Myocyte (in vitro differentiated cells): Measurements from ENCODE around the gene ERICH6. TPM values are rescaled to one million over a fixed set of nuclear protein-coding genes. Genes with fewer than 3 reads are reported as not detected.
"Not testable (repeated sequence)": the region's sequence is repeated elsewhere in the genome, so short reads cannot be mapped to it uniquely, and the experiment has no call there.

Experiments
- DNase-seq: peaks from one replicate; pipeline ENCODE4 v3.0.0-alpha.2; 2012; ENCODE audit warnings: low read depth
- total RNA-seq: library from RNA; depleted of rRNA; stranded (reverse); fragments of >200 nt; gene quantifications from 2 replicates; pipeline ENCODE4 v1.2.3, GENCODE V29; 2014

Gene ERICH6
- total RNA-seq, 1 donor from 2014 or later, result not detected

- DNase-seq, result no peak
These were observed 21.4 kb downstream of the ERICH6 start for GRCh38 chr3:150682279-150682678.

DNA sequence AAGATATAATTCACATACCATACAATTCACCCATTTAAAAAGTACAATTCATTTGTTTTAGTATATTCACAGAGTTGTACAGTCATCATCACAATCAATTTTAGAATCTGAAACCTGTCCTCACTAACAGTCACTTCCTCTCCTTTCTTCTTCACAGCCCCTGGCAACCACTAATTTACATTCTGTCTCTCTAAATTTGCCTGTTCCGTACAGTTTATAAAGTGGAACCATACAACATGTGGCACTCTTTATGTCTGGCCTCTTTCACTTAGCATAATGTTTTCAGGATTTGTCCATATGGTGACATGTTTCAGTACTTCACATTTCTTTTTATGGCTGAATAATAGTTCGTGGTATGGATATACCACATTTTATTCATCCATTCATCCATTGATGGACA is 22.7 kb downstream of the ERICH6 start:
- no peak for DNase-seq

DNA sequence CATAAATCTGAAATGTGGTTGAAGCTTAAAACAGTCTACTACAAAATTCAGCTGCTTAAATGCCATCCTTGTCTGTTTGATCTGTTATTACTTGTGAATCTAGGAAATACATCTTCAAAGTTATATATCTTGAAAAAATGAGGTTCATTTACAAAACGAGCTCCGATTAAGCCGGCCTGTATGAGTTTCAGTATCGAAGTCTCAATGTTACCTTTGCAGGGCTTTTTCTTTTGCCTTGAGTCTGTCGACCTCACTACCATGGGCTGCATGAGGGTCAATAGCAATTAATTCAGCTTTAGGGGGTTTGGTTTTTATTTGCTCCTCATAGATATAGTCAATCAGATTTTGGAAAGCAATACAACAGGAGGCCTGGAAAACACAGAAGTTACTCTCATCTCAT is 23.2 kb downstream of the ERICH6 start:
- DNase-seq, result no peak

DNA sequence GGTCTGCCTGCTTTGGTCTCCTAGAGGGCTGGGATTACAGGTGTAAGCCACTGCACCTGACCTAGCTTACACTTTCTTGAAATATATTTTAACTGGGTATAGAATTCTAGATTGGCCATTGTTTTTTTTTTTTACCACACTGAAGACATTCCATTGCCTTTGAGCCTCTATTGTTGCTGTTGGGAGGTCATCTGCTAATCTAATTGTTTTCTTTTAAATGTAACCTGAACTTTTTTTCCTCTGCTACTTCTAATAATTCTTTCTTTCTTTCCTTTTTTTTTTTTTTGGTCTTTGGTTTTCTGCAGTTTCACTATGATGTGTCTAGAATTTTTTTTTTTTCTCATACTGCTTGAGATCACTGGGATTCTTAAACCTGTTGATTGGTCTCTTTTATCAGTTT is 28.1 kb downstream of the ERICH6 start:
- no peak for DNase-seq

GRCh38 chr3:150673966-150674365 is 29.8 kb downstream of the ERICH6 start:
- no peak for DNase-seq

- DNase-seq, result no peak
These were observed 37.6 kb downstream of the ERICH6 start for GRCh38 chr3:150666167-150666566.

DNA sequence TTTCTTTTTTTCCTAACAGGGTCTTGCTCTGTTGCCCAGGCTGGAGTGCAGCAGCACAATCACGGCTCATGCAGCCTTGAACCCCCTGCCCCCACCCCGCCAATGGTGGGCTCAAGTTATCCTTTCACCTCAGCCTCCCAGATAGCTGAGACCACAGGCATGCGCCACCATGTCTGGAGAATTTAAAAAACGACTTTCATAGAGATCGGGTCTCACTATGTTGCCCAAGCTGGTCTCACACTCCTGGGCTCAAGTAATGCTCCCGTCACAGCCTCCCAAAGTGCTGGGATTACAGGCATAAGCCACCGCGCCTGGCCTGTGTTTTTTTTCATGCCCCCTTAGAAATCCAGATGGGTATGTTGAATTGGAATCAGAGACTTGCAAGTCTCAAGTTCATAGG is 40.3 kb downstream of the ERICH6 start:
- DNase-seq, result no peak

GRCh38 chr3:150662410-150663200 is 41.1 kb downstream of the ERICH6 start:
- no peak for DNase-seq

- no peak for DNase-seq
These were observed 47.4 kb downstream of the ERICH6 start for GRCh38 chr3:150656316-150656715.

DNA sequence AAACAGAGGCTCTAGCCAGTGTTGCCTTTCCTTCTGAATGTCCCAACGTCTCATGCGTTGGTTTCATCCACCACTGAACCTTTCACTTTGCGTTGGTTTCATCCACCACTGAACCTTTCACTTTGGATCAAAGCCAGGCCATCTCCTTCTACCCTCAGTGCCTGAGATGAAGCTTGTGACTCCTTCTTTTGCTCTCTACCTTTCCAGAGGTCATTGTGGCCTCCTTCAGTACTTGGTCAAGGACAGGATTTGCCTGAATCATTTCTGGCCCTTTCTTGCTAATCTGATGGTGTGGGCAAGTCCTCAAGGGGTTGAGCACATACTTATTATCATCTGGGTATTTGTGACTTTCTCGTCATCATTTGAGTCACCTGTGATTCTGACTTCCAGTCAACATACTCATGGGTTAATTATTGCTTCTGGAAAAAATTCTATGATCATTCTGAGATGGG is 50.6 kb downstream of the ERICH6 start:
- no peak for DNase-seq

GRCh38 chr3:150640256-150640655 is 63.5 kb downstream of the ERICH6 start:
- DNase-seq, result no peak

- peak; percentile 3 for DNase-seq
These were observed 64.5 kb downstream of the ERICH6 start for GRCh38 chr3:150639262-150639661.

GRCh38 chr3:150636258-150636657 is 67.5 kb downstream of the ERICH6 start:
- DNase-seq, result no peak

GRCh38 chr3:150635526-150635925 is 68.2 kb downstream of the ERICH6 start:
- DNase-seq, result peak; percentile 5

GRCh38 chr3:150635076-150635475 is 68.6 kb downstream of the ERICH6 start:
- no peak for DNase-seq

DNA sequence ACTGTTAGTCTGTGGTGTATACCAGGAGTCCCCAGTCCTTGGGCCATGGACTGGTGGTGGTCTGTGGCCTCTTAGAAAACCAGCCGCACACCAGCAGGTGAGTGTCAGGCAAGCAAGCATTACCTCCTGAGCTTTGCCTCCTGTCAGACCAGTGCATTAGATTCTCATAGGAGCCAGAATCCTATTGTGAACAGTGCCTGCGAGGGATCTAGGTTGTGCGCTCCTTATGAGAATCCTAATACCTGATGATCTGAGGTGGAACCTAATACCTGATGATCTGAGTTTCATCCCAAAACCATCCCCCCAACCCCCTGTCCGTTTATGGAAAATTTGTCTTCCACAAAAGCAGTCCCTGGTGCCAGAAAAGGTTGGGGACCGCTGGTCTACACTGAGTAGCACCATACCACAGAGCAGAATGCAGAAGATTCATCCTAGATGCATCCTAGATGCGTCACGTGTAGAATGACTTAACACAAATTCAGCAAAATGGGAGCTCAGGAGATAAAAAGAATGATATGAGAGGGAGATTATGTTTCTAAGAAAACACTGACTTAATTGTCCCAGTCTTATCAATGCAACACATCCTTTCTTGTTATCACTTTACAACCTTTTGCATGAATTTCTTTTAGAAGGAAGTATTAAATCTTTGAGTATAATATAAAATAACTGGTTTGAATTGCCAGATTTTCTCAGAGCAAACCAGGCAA is 72.1 kb downstream of the ERICH6 start:
- DNase-seq, result no peak

DNA sequence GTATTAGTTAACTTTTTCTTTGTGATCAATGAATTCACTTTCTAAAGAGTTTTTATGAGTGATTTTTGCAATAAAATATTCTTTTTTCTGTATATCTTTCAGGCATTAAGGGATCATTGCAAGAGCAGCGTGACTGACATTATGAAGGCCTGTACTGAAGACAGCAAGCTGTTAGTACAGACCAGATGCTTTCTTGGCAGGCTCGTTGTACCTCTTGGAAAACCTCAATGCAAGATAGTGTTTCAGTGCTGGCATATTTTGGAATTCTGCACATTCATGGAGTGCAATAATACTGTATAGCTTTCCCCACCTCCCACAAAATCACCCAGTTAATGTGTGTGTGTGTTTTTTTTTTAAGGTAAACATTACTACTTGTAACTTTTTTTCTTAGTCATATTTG is 76.2 kb downstream of the ERICH6 start:
- DNase-seq, result peak; percentile 71

GRCh38 chr3:150626148-150626930 is 77.4 kb downstream of the ERICH6 start:
- no peak for DNase-seq

- no peak for DNase-seq
These were observed 79.8 kb downstream of the ERICH6 start for GRCh38 chr3:150623945-150624344.

DNA sequence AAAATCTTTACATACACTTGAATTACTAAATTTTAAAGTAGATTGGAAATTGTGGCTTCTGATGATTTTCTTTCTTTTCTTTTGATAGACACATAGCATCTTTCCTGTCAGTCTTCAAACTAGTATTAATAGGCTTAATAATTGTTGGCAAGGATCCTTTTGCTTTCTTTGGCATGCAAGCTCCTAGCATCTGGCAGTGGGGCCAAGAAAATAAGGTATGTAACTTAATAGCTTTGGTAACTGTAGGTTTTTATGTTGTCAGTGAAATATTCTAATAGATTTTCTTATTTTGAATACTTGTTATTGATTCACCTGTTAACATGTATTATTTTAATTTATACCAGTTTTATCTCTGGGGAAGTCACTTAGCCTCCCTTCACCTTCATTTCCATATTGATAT is 80.8 kb downstream of the ERICH6 start:
- not testable (repeated sequence) for DNase-seq

DNA sequence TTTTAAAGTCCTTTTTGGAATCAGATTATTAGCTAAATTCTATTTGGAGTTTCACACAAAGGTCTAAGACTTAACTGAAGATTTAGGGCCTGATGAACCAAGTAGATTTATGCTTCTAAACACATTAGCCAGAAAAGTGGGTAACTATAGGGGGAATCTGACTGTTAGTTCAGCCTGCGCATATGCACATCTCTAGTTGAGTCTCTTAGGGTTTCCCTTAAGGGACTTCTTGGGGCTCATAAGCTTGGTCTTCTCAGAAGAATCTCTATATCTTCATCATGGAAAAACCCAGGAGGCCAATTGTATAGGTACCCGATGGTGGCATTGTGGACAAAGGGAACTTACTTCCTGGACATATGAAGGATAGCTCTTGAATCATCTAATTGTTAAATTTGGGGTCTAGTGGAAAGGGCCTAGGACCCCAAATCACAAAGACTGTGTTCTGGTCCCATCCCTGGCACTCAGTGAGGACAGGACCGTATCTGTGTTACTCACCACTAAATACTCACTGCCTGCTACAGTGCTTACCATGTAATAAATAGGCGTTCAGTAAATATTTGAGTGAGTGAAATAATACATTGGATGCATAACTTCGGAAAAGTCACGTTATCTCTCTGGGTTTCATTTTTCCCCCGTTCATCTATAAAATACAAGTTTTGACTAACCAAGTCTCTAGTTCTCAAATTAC is 83.6 kb downstream of the ERICH6 start:
- no peak for DNase-seq
